ENCODE measurements around the gene USP2. TPM values are rescaled to one million over a fixed set of nuclear protein-coding genes. Genes with fewer than 3 reads are reported as not detected.

USP2 gene
- total RNA-seq, 1 experiment from 2014 or later = 0.14 TPM

DNA sequence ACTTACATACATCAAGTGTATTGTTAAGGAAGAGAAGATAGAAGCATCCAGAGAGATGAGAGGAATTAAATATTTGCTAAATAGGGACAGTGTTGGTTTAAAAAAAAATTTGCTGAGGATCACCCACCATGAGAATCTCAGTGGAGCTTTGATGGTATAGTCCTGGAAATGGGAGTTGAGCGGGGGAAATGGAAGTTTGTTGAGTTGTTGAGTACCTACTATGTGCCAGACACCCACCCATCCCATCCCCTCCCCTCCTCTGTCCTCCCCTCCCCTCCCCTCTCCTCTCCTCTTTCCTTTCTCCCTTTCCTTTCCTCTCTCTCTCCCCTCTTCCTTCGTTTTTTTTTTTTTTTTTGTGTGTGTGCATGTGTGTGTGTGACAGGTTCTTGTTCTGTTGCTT lies 30.3 kb downstream of the USP2 start:
- Mint-ChIP-seq H3K4me3 (ENCODE audit: unreplicated experiment) (no peak overlapping the region), H3K9me3 (ENCODE audit: unreplicated experiment) (no peaks in the 10 kb centered on the region), H3K27ac (ENCODE audit: low read depth, unreplicated experiment) (no peak overlapping the region), H3K36me3 (ENCODE audit: insufficient read depth, unreplicated experiment) (no peaks in the 10 kb centered on the region), H3K4me1 (ENCODE audit: insufficient read depth, unreplicated experiment) (peaks cover 7% of the 10 kb centered on the region), H3K27me3 (ENCODE audit: insufficient read depth, unreplicated experiment) (peaks cover 17% of the 10 kb centered on the region)
- intact Hi-C loops (cut with micrococcal nuclease) = no loop called here
- POLR2A ChIA-PET = interaction anchor here (0.6 kb wide), 1 partner anchor 127 kb away, joined by 3 read pairs; no protein-coding TSS in a partner anchor
- CTCF ChIA-PET = interaction anchor here (1.0 kb wide), 1 partner anchor 146 kb away, joined by 4 read pairs; no protein-coding TSS in a partner anchor
- BruUV-seq (replicated peaks) = no TSS peak
- TF ChIP-seq, protein P1, sequence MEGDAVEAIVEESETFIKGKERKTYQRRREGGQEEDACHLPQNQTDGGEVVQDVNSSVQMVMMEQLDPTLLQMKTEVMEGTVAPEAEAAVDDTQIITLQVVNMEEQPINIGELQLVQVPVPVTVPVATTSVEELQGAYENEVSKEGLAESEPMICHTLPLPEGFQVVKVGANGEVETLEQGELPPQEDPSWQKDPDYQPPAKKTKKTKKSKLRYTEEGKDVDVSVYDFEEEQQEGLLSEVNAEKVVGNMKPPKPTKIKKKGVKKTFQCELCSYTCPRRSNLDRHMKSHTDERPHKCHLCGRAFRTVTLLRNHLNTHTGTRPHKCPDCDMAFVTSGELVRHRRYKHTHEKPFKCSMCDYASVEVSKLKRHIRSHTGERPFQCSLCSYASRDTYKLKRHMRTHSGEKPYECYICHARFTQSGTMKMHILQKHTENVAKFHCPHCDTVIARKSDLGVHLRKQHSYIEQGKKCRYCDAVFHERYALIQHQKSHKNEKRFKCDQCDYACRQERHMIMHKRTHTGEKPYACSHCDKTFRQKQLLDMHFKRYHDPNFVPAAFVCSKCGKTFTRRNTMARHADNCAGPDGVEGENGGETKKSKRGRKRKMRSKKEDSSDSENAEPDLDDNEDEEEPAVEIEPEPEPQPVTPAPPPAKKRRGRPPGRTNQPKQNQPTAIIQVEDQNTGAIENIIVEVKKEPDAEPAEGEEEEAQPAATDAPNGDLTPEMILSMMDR (IDR thresholded peaks at IDR 0.05; ENCODE audit: unreplicated experiment) = no peak
- DNase-seq (ENCODE audit: unreplicated experiment) = no peak

DNA sequence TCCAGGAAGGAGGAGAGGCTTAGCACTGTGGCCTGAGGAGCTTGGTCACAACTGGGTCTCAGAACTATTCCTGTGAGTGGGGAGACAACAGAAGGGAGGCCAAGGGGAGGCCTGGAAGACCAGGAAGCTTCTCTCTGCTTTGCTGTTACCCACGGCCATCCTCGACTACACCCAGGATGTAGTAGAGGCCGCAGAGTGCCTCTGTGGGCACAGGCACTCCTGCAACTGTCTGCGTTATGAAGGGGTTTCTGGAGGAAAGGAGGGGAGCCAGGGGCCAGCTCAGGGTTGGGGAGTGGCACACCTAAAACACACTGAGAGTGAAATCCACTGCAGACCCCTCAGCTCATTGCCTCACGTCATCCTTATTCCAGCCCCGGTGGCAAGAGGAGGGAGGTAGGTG lies 31.2 kb downstream of the USP2 start:
- Mint-ChIP-seq H3K4me3 (ENCODE audit: unreplicated experiment) (no peak overlapping the region), H3K36me3 (ENCODE audit: insufficient read depth, unreplicated experiment) (no peaks in the 10 kb centered on the region), H3K4me1 (ENCODE audit: insufficient read depth, unreplicated experiment) (peaks cover 7% of the 10 kb centered on the region), H3K9me3 (ENCODE audit: unreplicated experiment) (no peaks in the 10 kb centered on the region), H3K27ac (ENCODE audit: low read depth, unreplicated experiment) (no peak overlapping the region), H3K27me3 (ENCODE audit: insufficient read depth, unreplicated experiment) (peaks cover 23% of the 10 kb centered on the region)
- intact Hi-C loops (cut with micrococcal nuclease) = no loop called here
- POLR2A ChIA-PET = no interaction called here
- no peak for DNase-seq (ENCODE audit: unreplicated experiment)
- CTCF ChIA-PET = interaction anchor here (1.0 to 1.4 kb wide), 2 partner anchors 18 to 145 kb away, joined by 3 to 4 read pairs; no protein-coding TSS in a partner anchor
- BruUV-seq (replicated peaks) = no TSS peak
- TF ChIP-seq, protein P1 (IDR thresholded peaks at IDR 0.05; ENCODE audit: unreplicated experiment) = no peak

DNA sequence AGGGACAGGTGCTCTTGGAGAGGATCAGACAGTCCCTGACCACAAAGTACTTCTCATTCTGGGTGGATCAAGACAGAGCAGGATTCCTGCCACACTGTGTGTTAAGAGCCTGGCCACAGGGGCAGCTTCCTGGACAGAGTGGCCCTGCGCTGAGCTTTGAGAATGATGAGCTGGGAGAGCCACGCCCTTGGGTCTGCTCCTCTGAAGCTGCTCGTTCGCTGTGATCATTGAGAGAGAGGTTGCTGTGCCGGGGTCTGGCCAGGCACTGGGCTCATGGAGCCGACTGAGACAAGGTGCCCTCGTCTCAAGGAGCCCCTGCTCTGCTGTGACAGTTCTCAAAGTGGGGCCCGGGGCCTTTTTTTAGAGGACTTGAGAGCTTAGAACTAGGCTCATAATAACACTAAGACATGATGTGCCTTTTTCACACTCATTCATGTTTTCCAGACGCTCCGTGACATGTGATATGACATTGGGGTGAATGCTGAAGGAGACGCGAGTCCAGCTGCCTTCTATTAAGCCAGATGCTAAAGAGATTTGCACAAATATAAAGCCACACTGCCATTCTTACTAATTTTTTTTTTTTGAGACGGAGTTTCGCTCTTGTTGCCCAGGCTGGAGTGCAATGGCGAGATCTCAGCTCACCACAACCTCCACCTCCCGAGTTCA lies 33.4 kb downstream of the USP2 start:
- ChIA-PET POLR2A (interaction anchor here (0.7 kb wide), 2 partner anchors 14 to 144 kb away, joined by 3 to 4 read pairs; partner anchors contain the start of gene RNF26), CTCF (interaction anchor here (0.5 to 5.8 kb wide), 5 partner anchors 8 to 729 kb away, joined by 3 to 30 read pairs (median 9); no protein-coding TSS in a partner anchor)
- Mint-ChIP-seq H3K36me3 (ENCODE audit: insufficient read depth, unreplicated experiment) (no peaks in the 10 kb centered on the region), H3K4me1 (ENCODE audit: insufficient read depth, unreplicated experiment) (peaks cover 6% of the 10 kb centered on the region), H3K4me3 (ENCODE audit: unreplicated experiment) (no peak overlapping the region), H3K27ac (ENCODE audit: low read depth, unreplicated experiment) (no peak overlapping the region), H3K9me3 (ENCODE audit: unreplicated experiment) (no peaks in the 10 kb centered on the region), H3K27me3 (ENCODE audit: insufficient read depth, unreplicated experiment) (peaks cover 23% of the 10 kb centered on the region)
- TF ChIP-seq, protein P1 (IDR thresholded peaks at IDR 0.05; ENCODE audit: unreplicated experiment) = no peak
- BruUV-seq (replicated peaks) = no TSS peak
- no peak for DNase-seq (ENCODE audit: unreplicated experiment)
- intact Hi-C loops (cut with micrococcal nuclease) = no loop called here

DNA sequence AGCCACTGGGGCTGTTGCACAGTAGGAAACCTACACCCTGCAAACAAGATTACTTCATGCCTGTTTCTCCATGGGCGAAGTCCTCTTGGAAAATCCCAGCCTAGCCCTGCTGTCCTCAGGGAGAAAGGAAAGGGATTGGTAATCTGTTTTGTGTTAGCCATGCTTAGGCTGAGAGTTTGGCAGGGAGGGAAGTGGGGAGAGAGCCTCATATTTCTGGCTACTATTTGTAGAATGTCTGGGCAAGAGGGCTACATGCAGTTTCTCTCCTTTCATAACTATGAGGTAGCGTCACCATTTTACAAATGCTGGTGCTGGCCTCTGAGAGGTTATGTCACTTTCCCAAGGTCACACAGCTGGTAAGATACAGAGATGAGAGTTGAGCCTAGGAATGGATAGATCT lies 34.2 kb downstream of the USP2 start:
- no peak for DNase-seq (ENCODE audit: unreplicated experiment)
- ChIA-PET POLR2A (interaction anchor here (0.6 kb wide), 1 partner anchor 187 kb away, joined by 3 read pairs; no protein-coding TSS in a partner anchor), CTCF (interaction anchor here (1.9 to 5.8 kb wide), 3 partner anchors 9 to 26 kb away, joined by 9 to 30 read pairs (median 15); no protein-coding TSS in a partner anchor)
- Mint-ChIP-seq H3K4me3 (ENCODE audit: unreplicated experiment) (no peak overlapping the region), H3K9me3 (ENCODE audit: unreplicated experiment) (no peaks in the 10 kb centered on the region), H3K27me3 (ENCODE audit: insufficient read depth, unreplicated experiment) (peaks cover 23% of the 10 kb centered on the region), H3K36me3 (ENCODE audit: insufficient read depth, unreplicated experiment) (no peaks in the 10 kb centered on the region), H3K27ac (ENCODE audit: low read depth, unreplicated experiment) (no peak overlapping the region), H3K4me1 (ENCODE audit: insufficient read depth, unreplicated experiment) (no peaks in the 10 kb centered on the region)
- no TSS peak for BruUV-seq (replicated peaks)
- intact Hi-C loops (cut with micrococcal nuclease) = no loop called here
- TF ChIP-seq, protein P1 (IDR thresholded peaks at IDR 0.05; ENCODE audit: unreplicated experiment) = no peak
